H1 (cell line): ENCODE results near the gene TIMMDC1. TPM values are rescaled to one million over a fixed set of nuclear protein-coding genes. Genes with fewer than 3 reads are reported as not detected.

Experiments used
- CTCF ChIA-PET: fragments of 300-600 bp; sonication (Branson Sonifier 250); formaldehyde crosslinking; loops from one replicate; lab custom pipeline; 2021; ENCODE audit not compliant: partially characterized antibody; lab: Charles Lee
- POLR2A ChIA-PET: fragments of 300-600 bp; sonication (Branson Sonifier 250); formaldehyde crosslinking; loops from one replicate; lab custom pipeline; 2021; ENCODE audit warnings: inconsistent platforms; ENCODE audit not compliant: partially characterized antibody; lab: Charles Lee
- DNase-seq, 2 experiments: peaks; one replicate each; pipeline versions ENCODE4 v3.0.0 to v3.0.0-alpha.2; 2010 to 2022; ENCODE audit warnings: low spot score in 2 of 2, low read depth in 1 of 2, mixed read lengths in 1 of 2
- FAIRE-seq: peaks from 2 replicates; lab custom pipeline; 2011; peaks lifted over from hg19 to GRCh38; lab: Jason Lieb, UNC
- H2AFZ ChIP-seq: 2 replicates; pipeline ENCODE4 v1.8.1; 2012; ENCODE audit warnings: low read length, inconsistent platforms
- H2AK5ac ChIP-seq: 2 replicates; pipeline ENCODE4 v1.6.1; 2013; ENCODE audit warnings: low read depth, low read length
- H2BK120ac ChIP-seq: replicated peaks from 2 replicates; pipeline ENCODE3; 2013; ENCODE audit warnings: low read depth, low read length, inconsistent platforms
- H2BK12ac ChIP-seq: 2 replicates; pipeline ENCODE4 v1.6.1; 2013; ENCODE audit warnings: low read depth, low read length
- H2BK15ac ChIP-seq: 2 replicates; pipeline ENCODE4 v1.6.1; 2013; ENCODE audit warnings: low read length
- H2BK20ac ChIP-seq: 2 replicates; pipeline ENCODE4 v1.6.1; 2013; ENCODE audit warnings: low read length
- H2BK5ac ChIP-seq: 2 replicates; pipeline ENCODE4 v1.6.1; 2013; ENCODE audit warnings: low read depth, low read length
- H3K14ac ChIP-seq: 2 replicates; pipeline ENCODE4 v1.6.1; 2013; ENCODE audit warnings: inconsistent platforms; ENCODE audit not compliant: insufficient read length
- H3K18ac ChIP-seq: 2 replicates; pipeline ENCODE4 v1.6.1; 2013; ENCODE audit warnings: low read length; ENCODE audit errors: extremely low read depth
- H3K23ac ChIP-seq: 2 replicates; pipeline ENCODE4 v1.6.1; 2013; ENCODE audit warnings: inconsistent platforms; ENCODE audit not compliant: insufficient read length
- H3K23me2 ChIP-seq: 2 replicates; pipeline ENCODE4 v1.6.1; 2013; ENCODE audit warnings: low read depth, low read length
- H3K27ac ChIP-seq: 2 replicates; pipeline ENCODE4 v1.6.1; 2011; ENCODE audit warnings: low read depth, low read length, inconsistent platforms
- H3K27me3 ChIP-seq, 4 experiments: replicated peaks in 1 of 4; 1 replicate in 1 of 4; 2 replicates in 3 of 4; pipeline versions ENCODE4 v1.6.1 to v1.8.1; 2011 to 2013; ENCODE audit warnings: low read length in 3 of 4, mild to moderate bottlenecking in 3 of 4, inconsistent platforms in 2 of 4, mixed read lengths in 2 of 4, moderate library complexity in 1 of 4; ENCODE audit not compliant: control insufficient read depth in 3 of 4, insufficient read depth in 3 of 4; ENCODE audit errors: extremely low read depth in 1 of 4
- H3K36me3 ChIP-seq, 4 experiments: 2 replicates each; pipeline versions ENCODE4 v1.6.1 to v1.8.1; 2011 to 2013; ENCODE audit warnings: mild to moderate bottlenecking in 4 of 4, low read length in 3 of 4, moderate library complexity in 2 of 4, control low read depth in 1 of 4, inconsistent platforms in 1 of 4; ENCODE audit not compliant: insufficient read depth in 4 of 4, control insufficient read depth in 2 of 4
- H3K4ac ChIP-seq: replicated peaks from 2 replicates; pipeline ENCODE3; 2013; ENCODE audit warnings: low read length, low read depth, mixed read lengths, inconsistent platforms; ENCODE audit not compliant: insufficient read length
- H3K4me1 ChIP-seq, 4 experiments: replicated peaks in 1 of 4; 1 replicate in 1 of 4; 2 replicates in 3 of 4; pipeline versions ENCODE4 v1.6.1 to v1.8.1; 2011 to 2013; ENCODE audit warnings: low read length in 3 of 4, inconsistent platforms in 2 of 4, mixed read lengths in 1 of 4; ENCODE audit not compliant: insufficient read depth in 4 of 4, control insufficient read depth in 3 of 4
- H3K4me2 ChIP-seq, 2 experiments: 2 replicates each; pipeline versions ENCODE4 v1.6.1 to v1.8.1; 2011 to 2013; ENCODE audit warnings: low read depth in 2 of 2, low read length in 2 of 2, control low read depth in 1 of 2, inconsistent platforms in 1 of 2, mild to moderate bottlenecking in 1 of 2; ENCODE audit not compliant: insufficient read depth in 1 of 2
- H3K4me3 ChIP-seq, 4 experiments: fragments of 200-600, 300-600 bp in 1 of 4; sonication (generic), shearing (Covaris generic), sonication (Bioruptor Twin) in 1 of 4; 2 replicates each; pipeline versions ENCODE4 v1.5.1 to v1.8.1; 2011 to 2016; ENCODE audit warnings: low read length in 4 of 4, low read depth in 3 of 4, control low read depth in 2 of 4, inconsistent platforms in 2 of 4, mild to moderate bottlenecking in 2 of 4, mixed read lengths in 1 of 4, moderate library complexity in 1 of 4; ENCODE audit not compliant: insufficient read depth in 2 of 4; ENCODE audit errors: extremely low read depth in 1 of 4
- H3K56ac ChIP-seq: replicated peaks from 2 replicates; pipeline ENCODE3; 2013; ENCODE audit warnings: low read depth, mild to moderate bottlenecking, mixed read lengths, low read length, inconsistent platforms; ENCODE audit not compliant: insufficient read length
- H3K79me1 ChIP-seq: 2 replicates; pipeline ENCODE4 v1.6.1; 2013; ENCODE audit warnings: low read depth, low read length, control low read depth
- H3K79me2 ChIP-seq, 2 experiments: 2 replicates each; pipeline versions ENCODE4 v1.6.1 to v1.8.1; 2012 to 2013; ENCODE audit warnings: low read length in 2 of 2, mild to moderate bottlenecking in 2 of 2, inconsistent platforms in 1 of 2; ENCODE audit not compliant: insufficient read depth in 2 of 2, control insufficient read depth in 1 of 2
- H3K9ac ChIP-seq, 4 experiments: replicated peaks in 1 of 4; 1 replicate in 1 of 4; 2 replicates in 3 of 4; pipeline versions ENCODE4 v1.6.1 to v1.8.1; 2011 to 2013; ENCODE audit warnings: low read depth in 3 of 4, low read length in 3 of 4, control low read depth in 2 of 4, mild to moderate bottlenecking in 2 of 4, moderate library complexity in 2 of 4, inconsistent platforms in 1 of 4; ENCODE audit errors: extremely low read depth in 1 of 4
- H3K9me3 ChIP-seq, 2 experiments: 2 replicates each; pipeline versions ENCODE4 v1.6.1 to v1.8.1; 2012 to 2013; ENCODE audit warnings: mild to moderate bottlenecking in 2 of 2, moderate library complexity in 2 of 2, control low read depth in 1 of 2, inconsistent platforms in 1 of 2, low read depth in 1 of 2, low read length in 1 of 2, mixed read lengths in 1 of 2; ENCODE audit not compliant: insufficient read depth in 2 of 2
- H4K20me1 ChIP-seq, 2 experiments: replicated peaks in 1 of 2; 2 replicates each; pipeline versions ENCODE3 to v1.8.1; 2011 to 2013; ENCODE audit warnings: inconsistent platforms in 2 of 2, low read length in 2 of 2, mild to moderate bottlenecking in 1 of 2; ENCODE audit not compliant: insufficient read depth in 2 of 2, control insufficient read depth in 1 of 2
- H4K5ac ChIP-seq: 2 replicates; pipeline ENCODE4 v1.6.1; 2013; ENCODE audit warnings: low read length, low read depth, mixed read lengths, inconsistent platforms; ENCODE audit not compliant: insufficient read length
- H4K8ac ChIP-seq: 2 replicates; pipeline ENCODE4 v1.8.0; 2013; ENCODE audit warnings: mild to moderate bottlenecking, moderate library complexity, low read length, inconsistent platforms; ENCODE audit not compliant: insufficient read depth; ENCODE audit errors: extremely low read depth
- H4K91ac ChIP-seq: replicated peaks from 2 replicates; pipeline ENCODE3; 2013; ENCODE audit warnings: low read length, mixed read lengths, inconsistent platforms; ENCODE audit not compliant: insufficient read length
- CBX5 ChIP-seq: fragments of 300-800, 300-1000 bp; sonication (generic); IDR thresholded peaks from 2 replicates; pipeline ENCODE4 v1.7.1; 2016; ENCODE audit warnings: antibody characterized with exemption, low read length, low read depth
- CEBPB ChIP-seq: IDR thresholded peaks from 2 replicates; pipeline ENCODE4 v1.6.1; 2012; ENCODE audit warnings: low read depth, low read length
- EP300 ChIP-seq, 2 experiments: IDR thresholded peaks; 1 replicate in 1 of 2; 2 replicates in 1 of 2; pipeline ENCODE4 v1.6.1; 2011 to 2012; ENCODE audit warnings: low read depth in 2 of 2, low read length in 2 of 2, mild to moderate bottlenecking in 2 of 2, borderline replicate concordance in 1 of 2, inconsistent platforms in 1 of 2, moderate library complexity in 1 of 2
- JUND ChIP-seq: IDR thresholded peaks from 2 replicates; pipeline ENCODE4 v1.6.1; 2011; ENCODE audit warnings: mild to moderate bottlenecking, improper control_type of control experiment, low read length
- KDM5A ChIP-seq: fragments of 200-600 bp; IDR thresholded peaks from 2 replicates; pipeline ENCODE4 v1.7.1; 2012; ENCODE audit warnings: mild to moderate bottlenecking, low read length, inconsistent platforms, mixed read lengths
- MAX ChIP-seq: IDR thresholded peaks from 2 replicates; pipeline ENCODE4 v1.6.1; 2012; ENCODE audit warnings: inconsistent platforms
- RAD21 ChIP-seq, 2 experiments: IDR thresholded peaks in 1 of 2; conservative IDR thresholded peaks in 1 of 2; 2 replicates each; pipeline ENCODE4 v1.6.1; 2011; ENCODE audit warnings: low read depth in 2 of 2, low read length in 2 of 2, improper control_type of control experiment in 1 of 2, inconsistent platforms in 1 of 2, mild to moderate bottlenecking in 1 of 2, moderate library complexity in 1 of 2
- SIN3A ChIP-seq, 2 experiments: IDR thresholded peaks in 1 of 2; conservative IDR thresholded peaks in 1 of 2; 2 replicates each; pipeline ENCODE4 v1.6.1; 2011 to 2012; ENCODE audit warnings: low read length in 2 of 2, improper control_type of control experiment in 1 of 2, low read depth in 1 of 2, mild to moderate bottlenecking in 1 of 2
- TAF7 ChIP-seq: optimal IDR thresholded peaks from 2 replicates; pipeline ENCODE3; 2011; ENCODE audit warnings: low read depth, mild to moderate bottlenecking, inconsistent platforms, low read length, moderate library complexity, borderline replicate concordance
- TCF12 ChIP-seq: IDR thresholded peaks from 2 replicates; pipeline ENCODE4 v1.6.1; 2011; ENCODE audit warnings: low read depth, mild to moderate bottlenecking, low read length
- ZNF274 ChIP-seq: IDR thresholded peaks from 2 replicates; pipeline ENCODE4 v1.7.0; 2012; ENCODE audit warnings: low read length, borderline replicate concordance; ENCODE audit errors: extremely low read depth
- WGBS, 2 experiments: shearing (Covaris generic) in 1 of 2; methylation state at CpG; one replicate each; pipeline versions ENCODE4 v1.1.6 to v1.1.7; 2013 to 2015; ENCODE audit warnings: low lambda C conversion rate in 2 of 2, mixed read lengths in 2 of 2, inconsistent platforms in 1 of 2, low coverage in 1 of 2, missing lambda C conversion rate in 1 of 2; ENCODE audit not compliant: insufficient replicate concordance in 2 of 2, insufficient coverage in 1 of 2, insufficient read length in 1 of 2; ENCODE audit errors: extremely low coverage in 1 of 2, missing lambda C conversion rate in 1 of 2; 5-methylcytosine and 5-hydroxymethylcytosine counted together
- polyA plus RNA-seq, 7 experiments: library from polyadenylated mRNA; depleted of rRNA in 3 of 7; stranded (reverse) in 5 of 7; unstranded in 2 of 7; fragments of >200 nt in 5 of 7; fragments of 200-250 nt in 2 of 7; gene quantifications; 1 replicate in 5 of 7; 2 replicates in 1 of 7; 4 replicates in 1 of 7; pipeline versions ENCODE4 v1.2.1 to v1.2.3, GENCODE V29; 2011 to 2013; ENCODE audit warnings: missing spikeins in 2 of 7, mixed read lengths in 2 of 7
- total RNA-seq: library from RNA; stranded (reverse); fragmentation: NEBNext Ultra II Directional; extraction: Animal tissue kit (Norgen Biotek cat#: 25700); gene quantifications from 2 replicates; pipeline ENCODE4 v1.2.1, GENCODE V29; 2021

The TIMMDC1 gene
- total and polyA plus RNA-seq, 2 of the 8 experiments (the other 6 are each of a cell fraction or from before 2014, with no cell fraction given), result 80.7 to 128 TPM

GRCh38 chr3:119571688-119572087 is 73.3 kb downstream of the TIMMDC1 start:
- H3K4me3 ChIP-seq, result no peak overlapping the region
- H3K9ac ChIP-seq, result no peak overlapping the region
- no peak overlapping the region for H2BK15ac ChIP-seq
- H4K8ac ChIP-seq, result peak overlapping the region; percentile 25; the same call in 1 of the 2 replicates
- no peak overlapping the region for H3K27ac ChIP-seq
- no peaks in the 10 kb centered on the region for H4K20me1 ChIP-seq
- no peak overlapping the region for H3K4ac ChIP-seq
- H2BK5ac ChIP-seq, result no peak overlapping the region
- no peak overlapping the region for H2BK12ac ChIP-seq
- H3K27me3 ChIP-seq, result no peaks in the 10 kb centered on the region
- no peak overlapping the region for H2AFZ ChIP-seq
- H3K23ac ChIP-seq, result no peak overlapping the region
- ChIA-PET CTCF (interaction anchor here (1.0 to 1.7 kb wide), 3 partner anchors 11 to 119 kb away, joined by 3 read pairs; no protein-coding TSS in a partner anchor), POLR2A (no interaction called here)
- H3K36me3 ChIP-seq, result no peaks in the 10 kb centered on the region
- no peak overlapping the region for H3K18ac ChIP-seq
- no peak overlapping the region for H4K5ac ChIP-seq
- FAIRE-seq (no peak), DNase-seq (no peak)
- H3K56ac ChIP-seq, result no peak overlapping the region
- TF ChIP-seq EP300 (IDR thresholded peaks at IDR 0.05; ENCODE audit: borderline replicate concordance in 1 of 2, low read depth in 2 of 2, low read length in 2 of 2) (no peak), CEBPB (no peak), MAX (no peak), TCF12 (no peak), RAD21 (IDR thresholded peaks at IDR 0.05 in 1 of 2, conservative IDR thresholded peaks at IDR 0.05 in 1 of 2; ENCODE audit: low read depth in 2 of 2, low read length in 2 of 2) (no peak), SIN3A (conservative IDR thresholded peaks at IDR 0.05 in 1 of 2, IDR thresholded peaks at IDR 0.05 in 1 of 2; ENCODE audit: low read depth in 1 of 2, low read length in 2 of 2) (no peak), JUND (no peak), KDM5A (no peak), ZNF274 (no peak), CBX5 (no peak), TAF7 (no peak)
- H2BK120ac ChIP-seq, result no peak overlapping the region
- no peak overlapping the region for H4K91ac ChIP-seq
- H2AK5ac ChIP-seq, result no peak overlapping the region
- no peaks in the 10 kb centered on the region for H3K79me1 ChIP-seq
- no peaks in the 10 kb centered on the region for H3K9me3 ChIP-seq
- no peak overlapping the region for H3K4me2 ChIP-seq
- 65% methylated on average over 5 of the region's 5 CpGs; no CpG with 5 or more reads in 1 of the 2 experiments for WGBS, 2 experiments
- H2BK20ac ChIP-seq, result no peak overlapping the region
- no peaks in the 10 kb centered on the region for H3K4me1 ChIP-seq
- H3K14ac ChIP-seq, result no peak overlapping the region
- H3K23me2 ChIP-seq, result no peaks in the 10 kb centered on the region
- no peaks in the 10 kb centered on the region for H3K79me2 ChIP-seq
